ENCODE data around the gene KCNN3. TPM values are rescaled to one million over a fixed set of nuclear protein-coding genes. Genes with fewer than 3 reads are reported as not detected.
"Not testable (repeated sequence)": the region's sequence is repeated elsewhere in the genome, so short reads cannot be mapped to it uniquely, and the experiment has no call there.

Gene KCNN3
- total RNA-seq (1 to 10 TPM; 2.4 to 3.8 (median 3.4) TPM), polyA plus RNA-seq (1.2 TPM)
- long read RNA-seq, donor 1, full-length matches to known transcripts: 1 of 3 reads
- long read RNA-seq, donor 1, partial matches to known transcripts: 0 of 3 reads
- long read RNA-seq, donor 1, other reads (novel, unspliced or antisense): 2 of 3 reads
- long read RNA-seq, donor 2, full-length matches to known transcripts: 3 of 4 reads
- long read RNA-seq, donor 2, partial matches to known transcripts: 0 of 4 reads
- long read RNA-seq, donor 2, other reads (novel, unspliced or antisense): 1 of 4 reads
- long read RNA-seq, donor 3, full-length matches to known transcripts: 12 of 17 reads
- long read RNA-seq, donor 3, partial matches to known transcripts: 0 of 17 reads
- long read RNA-seq, donor 3, other reads (novel, unspliced or antisense): 5 of 17 reads
- long read RNA-seq, donor 4, full-length matches to known transcripts: 3 of 5 reads
- long read RNA-seq, donor 4, partial matches to known transcripts: 0 of 5 reads
- long read RNA-seq, donor 4, other reads (novel, unspliced or antisense): 2 of 5 reads

DNA sequence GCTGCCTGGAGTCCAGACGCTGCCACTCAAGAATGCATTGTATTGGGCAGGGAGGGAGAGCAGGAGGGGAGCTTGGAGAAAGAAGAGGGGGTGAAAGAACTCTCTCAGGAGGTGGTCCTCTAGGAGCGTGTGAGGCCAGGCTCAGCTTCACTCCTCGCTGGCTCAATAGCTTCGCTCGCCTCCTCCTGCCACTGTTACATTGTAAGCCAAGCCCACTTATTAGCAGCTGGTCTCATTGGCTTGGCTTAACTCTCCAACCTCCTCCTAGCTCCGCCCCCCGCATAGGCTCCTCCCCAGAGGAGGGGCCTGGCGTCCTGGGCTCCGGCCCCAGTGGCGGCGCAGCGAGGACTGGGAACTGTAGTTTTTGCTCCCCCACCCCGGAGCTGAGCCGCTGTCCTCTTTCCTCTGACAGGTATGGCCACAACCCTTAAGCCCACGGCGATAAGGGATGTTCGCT is at the start of gene KCNN3:
Gene KCNN3, minus strand, starts transcription at position 167 of the 457 bp plus-strand sequence. CDS start 317 bp downstream, outside the sequence.
- Histone ChIP-seq H3K27ac (ENCODE audit: low read length) (no peak within 1 kb of the TSS), H3K27me3 (ENCODE audit: control insufficient read depth, insufficient read depth) (no peaks in the 10 kb centered on the region), H3K4me1 (ENCODE audit: control insufficient read depth, insufficient read depth, low read length) (no peaks in the 10 kb centered on the region), H3K9me3 (ENCODE audit: control insufficient read depth, low read length) (no peaks in the 10 kb centered on the region), H3K4me3 (ENCODE audit: low read length) (peak within 1 kb of the TSS; percentile 27)
- intact Hi-C loops (cut with DNase I): loop anchor here in 3 of 4 donors (10.0 kb wide), 4 partner anchors 105 to 385 kb away; partner anchors contain the start of gene CHRNB2 (in 2 of the 3)
- DNase-seq (peak; percentile 93 to 98 (median 97)), ATAC-seq (peak; percentile 98)
- under 1% methylated on average over 17 of the region's 17 CpGs for WGBS

DNA sequence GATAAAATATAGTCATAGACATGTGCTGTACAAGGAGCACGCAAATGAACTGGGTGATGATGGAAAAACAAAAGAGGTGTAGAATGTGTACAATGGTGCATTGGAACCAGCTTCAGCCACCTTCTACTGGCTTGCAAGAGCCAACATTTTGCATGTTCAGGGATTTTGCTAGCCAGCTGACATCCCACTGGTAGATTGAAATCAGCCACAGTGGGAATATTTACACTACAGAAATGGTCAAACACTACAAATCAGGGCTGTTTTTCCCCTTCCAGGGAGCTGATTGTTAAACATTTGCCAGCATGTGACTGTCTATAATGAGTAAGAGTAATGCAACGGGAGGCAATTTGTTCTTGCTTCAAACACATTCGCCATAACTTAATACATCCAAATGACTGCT is 43.2 kb upstream of the KCNN3 start:
- WGBS: 76% methylated on average over 3 of the region's 3 CpGs
- Histone ChIP-seq H3K27ac (ENCODE audit: low read length) (no peak overlapping the region), H3K4me3 (ENCODE audit: low read length) (no peak overlapping the region), H3K9me3 (ENCODE audit: control insufficient read depth, low read length) (no peaks in the 10 kb centered on the region), H3K27me3 (ENCODE audit: control insufficient read depth, insufficient read depth) (no peaks in the 10 kb centered on the region), H3K4me1 (ENCODE audit: control insufficient read depth, insufficient read depth, low read length) (peaks cover 2% of the 10 kb centered on the region)
- no peak for DNase-seq
- ATAC-seq: no peak
- intact Hi-C loops (cut with DNase I): no loop called here

DNA sequence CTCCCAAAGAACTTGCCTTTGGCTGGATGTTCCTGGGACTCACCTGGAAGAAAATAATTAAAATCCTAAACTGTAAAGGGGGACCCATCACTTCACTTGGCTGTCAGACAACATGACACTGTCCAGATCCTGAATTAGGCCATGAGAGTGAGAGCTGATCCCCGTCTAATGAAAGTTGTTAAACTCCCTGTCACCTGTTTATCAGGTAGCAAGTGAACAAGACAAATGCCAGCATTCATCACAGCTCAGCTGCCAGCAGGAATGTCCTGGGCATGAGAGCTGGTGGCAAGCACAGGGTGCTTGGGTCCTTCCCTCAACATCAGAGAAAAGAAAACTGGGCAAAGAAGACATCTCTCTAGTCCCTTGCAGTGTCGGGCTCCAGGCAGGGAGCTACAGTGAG is 42.7 kb upstream of the KCNN3 start:
- no peak overlapping the region for H3K4me3 ChIP-seq (ENCODE audit: low read length)
- peaks cover 2% of the 10 kb centered on the region for H3K4me1 ChIP-seq (ENCODE audit: control insufficient read depth, insufficient read depth, low read length)
- H3K9me3 ChIP-seq (ENCODE audit: control insufficient read depth, low read length): no peaks in the 10 kb centered on the region
- DNase-seq: no peak
- intact Hi-C loops (cut with DNase I): no loop called here
- peak overlapping the region; percentile 17 for H3K27ac ChIP-seq (ENCODE audit: low read length)
- peak; percentile 40 to 70 for ATAC-seq
- no peaks in the 10 kb centered on the region for H3K27me3 ChIP-seq (ENCODE audit: control insufficient read depth, insufficient read depth)
- 70% methylated on average over 2 of the region's 2 CpGs for WGBS

DNA sequence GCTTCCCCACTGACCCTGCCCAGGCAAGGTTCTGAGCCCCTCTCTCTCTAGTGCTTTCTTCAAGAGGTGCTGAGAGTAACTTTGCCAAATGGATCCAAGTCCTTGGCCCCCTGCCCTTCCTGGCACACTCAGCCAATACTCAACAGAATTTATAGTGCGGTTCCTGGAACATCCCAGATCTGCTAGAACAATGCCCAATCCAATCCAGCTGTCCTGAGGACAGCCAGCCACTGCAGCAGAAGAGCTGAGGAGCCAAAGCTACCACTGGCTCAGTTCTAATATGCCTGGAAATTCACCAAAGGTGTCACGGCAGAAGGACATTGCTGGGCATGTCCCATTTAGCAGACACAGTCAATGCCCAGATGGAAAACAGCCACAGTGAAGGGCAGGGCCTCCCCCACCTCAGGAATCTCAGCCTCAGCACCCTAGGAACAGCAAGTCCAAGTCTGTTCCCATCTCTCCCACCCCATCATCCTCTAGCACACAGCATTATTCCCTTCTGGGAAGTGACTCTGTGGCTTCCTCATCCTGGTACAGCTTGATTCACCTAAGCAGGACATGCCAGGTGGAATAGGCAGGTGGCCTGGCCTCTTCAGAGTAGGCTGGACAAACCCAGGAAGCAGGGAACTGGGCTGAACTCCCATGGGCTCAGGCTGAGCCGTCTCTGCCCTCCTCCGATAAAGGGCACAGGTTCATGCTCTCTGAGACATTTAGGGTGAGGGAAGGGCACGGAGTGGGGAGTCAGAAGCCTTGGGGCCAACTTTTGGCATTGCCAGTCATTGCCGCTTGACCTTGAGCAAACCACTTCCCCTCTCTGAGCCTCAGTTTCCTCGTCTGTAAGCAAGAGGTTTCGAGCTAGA is 41.8 kb upstream of the KCNN3 start:
- DNase-seq: no peak
- intact Hi-C loops (cut with DNase I): no loop called here
- H3K27ac ChIP-seq (ENCODE audit: low read length): peak overlapping the region; percentile 80
- H3K9me3 ChIP-seq (ENCODE audit: control insufficient read depth, low read length): no peaks in the 10 kb centered on the region
- peaks cover 2% of the 10 kb centered on the region for H3K4me1 ChIP-seq (ENCODE audit: control insufficient read depth, insufficient read depth, low read length)
- no peak overlapping the region for H3K4me3 ChIP-seq (ENCODE audit: low read length)
- 73% methylated on average over 8 of the region's 8 CpGs for WGBS
- no peaks in the 10 kb centered on the region for H3K27me3 ChIP-seq (ENCODE audit: control insufficient read depth, insufficient read depth)
- ATAC-seq: peak; percentile 71 to 82

DNA sequence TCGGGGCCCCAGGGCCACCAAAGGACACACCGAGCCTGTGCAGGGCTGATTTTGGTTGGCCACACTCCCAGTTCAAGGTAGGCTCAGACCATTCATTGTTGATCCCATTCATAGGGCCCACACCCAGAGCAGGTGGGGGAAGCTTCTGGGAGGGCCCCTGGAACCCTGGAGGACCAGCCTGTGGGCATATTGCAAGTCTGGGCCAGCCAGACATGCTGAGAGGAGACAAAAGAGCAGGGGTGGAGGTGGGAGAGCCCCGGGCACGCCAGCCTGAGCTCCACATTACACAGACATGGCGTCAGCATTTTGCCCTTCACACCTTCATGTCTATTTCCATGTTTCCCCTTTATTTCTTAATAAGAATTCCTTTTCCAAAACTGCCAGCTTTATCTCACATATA is 40.8 kb upstream of the KCNN3 start:
- 90% methylated on average over 5 of the region's 5 CpGs for WGBS
- Histone ChIP-seq H3K4me3 (ENCODE audit: low read length) (no peak overlapping the region), H3K9me3 (ENCODE audit: control insufficient read depth, low read length) (no peaks in the 10 kb centered on the region), H3K27ac (ENCODE audit: low read length) (no peak overlapping the region), H3K4me1 (ENCODE audit: control insufficient read depth, insufficient read depth, low read length) (peaks cover 2% of the 10 kb centered on the region), H3K27me3 (ENCODE audit: control insufficient read depth, insufficient read depth) (no peaks in the 10 kb centered on the region)
- ATAC-seq (no peak), DNase-seq (no peak)
- intact Hi-C loops (cut with DNase I): no loop called here

DNA sequence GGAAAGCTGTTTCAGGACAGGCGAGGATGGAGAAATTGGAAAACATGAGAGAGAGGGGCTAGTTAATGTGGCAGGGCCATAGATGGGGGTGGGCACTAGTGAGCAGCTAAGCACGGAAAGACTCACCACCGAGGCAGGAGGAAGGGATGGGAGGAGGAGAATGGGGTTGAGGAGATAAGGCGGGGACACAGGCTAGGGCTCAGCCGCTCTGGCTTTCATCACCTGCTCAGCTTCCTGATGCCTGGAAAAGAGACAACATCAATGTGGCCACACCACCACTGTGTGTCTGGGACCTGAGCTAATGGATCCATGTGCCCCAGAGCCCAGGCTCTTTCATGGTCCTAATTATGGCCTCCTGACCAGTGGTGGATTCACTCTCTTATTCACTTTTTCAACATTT is 38.9 kb upstream of the KCNN3 start:
- ATAC-seq: no peak
- DNase-seq: no peak
- no peak overlapping the region for H3K27ac ChIP-seq (ENCODE audit: low read length)
- H3K27me3 ChIP-seq (ENCODE audit: control insufficient read depth, insufficient read depth): no peaks in the 10 kb centered on the region
- H3K9me3 ChIP-seq (ENCODE audit: control insufficient read depth, low read length): no peaks in the 10 kb centered on the region
- no peak overlapping the region for H3K4me3 ChIP-seq (ENCODE audit: low read length)
- WGBS: 79% methylated on average over 5 of the region's 5 CpGs
- peaks cover 2% of the 10 kb centered on the region for H3K4me1 ChIP-seq (ENCODE audit: control insufficient read depth, insufficient read depth, low read length)
- intact Hi-C loops (cut with DNase I): no loop called here

DNA sequence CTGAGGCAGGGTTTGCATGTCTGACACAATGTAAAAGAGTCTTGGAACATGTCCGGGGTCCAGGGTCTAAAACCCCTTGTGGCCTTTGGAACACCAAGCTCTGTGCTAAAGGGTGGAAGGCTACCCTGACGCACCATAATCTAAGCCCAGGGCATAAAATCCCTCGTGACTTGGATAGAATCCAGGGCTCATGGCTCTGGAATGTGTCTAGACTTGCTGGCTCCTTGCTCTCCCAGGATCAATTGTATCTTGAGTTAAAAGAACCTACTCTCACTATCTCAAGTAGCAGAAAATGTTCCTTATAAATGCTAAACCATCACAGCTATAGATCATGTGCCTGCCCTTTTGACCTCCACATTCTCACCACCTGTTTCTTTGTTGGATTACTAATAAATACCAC is 38.0 kb upstream of the KCNN3 start:
- H3K27me3 ChIP-seq (ENCODE audit: control insufficient read depth, insufficient read depth); H3K9me3 ChIP-seq (ENCODE audit: control insufficient read depth, low read length); ATAC-seq; intact Hi-C loops (cut with DNase I); H3K27ac ChIP-seq (ENCODE audit: low read length); H3K4me3 ChIP-seq (ENCODE audit: low read length); DNase-seq; H3K4me1 ChIP-seq (ENCODE audit: control insufficient read depth, insufficient read depth, low read length): not testable (repeated sequence)
- 51% methylated on average over 3 of the region's 3 CpGs for WGBS

DNA sequence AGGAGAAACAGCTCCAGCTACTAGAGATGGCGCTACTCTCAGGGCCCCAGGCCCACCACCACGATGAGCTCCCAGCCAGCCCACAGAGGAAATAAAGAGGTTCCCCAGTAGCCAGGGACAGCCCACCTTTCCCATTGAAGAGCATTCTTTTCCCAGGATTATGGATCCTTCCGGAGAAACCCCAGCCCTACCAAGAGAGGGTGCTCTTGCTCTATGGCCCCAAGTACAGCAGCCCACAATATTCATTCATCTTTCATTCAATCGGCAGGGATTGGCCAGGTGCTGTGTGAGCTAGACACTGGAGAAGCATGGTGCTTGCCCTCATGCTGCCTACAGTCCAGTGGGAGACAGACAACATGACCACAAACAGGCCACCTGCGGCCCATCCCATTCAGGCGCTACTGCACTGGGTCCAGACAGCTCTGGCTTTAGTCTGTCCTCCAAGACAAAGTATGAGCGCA is 36.6 kb upstream of the KCNN3 start:
- intact Hi-C loops (cut with DNase I): no loop called here
- WGBS: 78% methylated on average over 7 of the region's 7 CpGs

DNA sequence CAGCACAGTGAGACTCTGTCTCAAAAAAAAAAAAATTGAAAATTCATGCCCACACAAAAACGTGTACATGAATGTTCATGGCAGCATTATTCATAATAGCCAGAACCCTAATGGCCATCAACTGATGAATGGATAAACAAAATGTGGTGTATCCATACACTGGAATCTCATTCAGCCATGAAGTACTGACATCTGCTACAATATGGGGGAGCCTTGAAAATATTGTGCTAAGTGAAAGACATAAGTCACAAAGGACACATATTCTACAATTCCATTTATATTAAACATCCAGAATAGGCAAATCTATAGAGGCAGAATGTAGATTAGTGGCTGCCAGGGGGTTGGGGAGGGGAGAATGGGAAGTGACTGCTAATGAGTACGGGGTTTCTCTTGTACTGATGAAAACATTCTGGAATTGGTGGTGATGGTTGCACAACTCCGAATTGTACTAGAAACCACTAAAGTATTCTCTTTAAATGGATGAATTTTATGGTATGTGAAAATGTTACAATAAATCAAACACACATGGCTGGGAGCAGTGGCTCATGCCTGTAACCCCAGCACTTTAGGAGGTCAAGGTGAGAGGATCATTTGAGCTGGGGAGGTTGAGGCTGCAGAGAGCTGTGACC is 33.0 kb upstream of the KCNN3 start:
- Histone ChIP-seq H3K4me3 (ENCODE audit: low read length) (no peak overlapping the region), H3K27ac (ENCODE audit: low read length) (no peak overlapping the region), H3K27me3 (ENCODE audit: control insufficient read depth, insufficient read depth) (no peaks in the 10 kb centered on the region), H3K4me1 (ENCODE audit: control insufficient read depth, insufficient read depth, low read length) (no peaks in the 10 kb centered on the region), H3K9me3 (ENCODE audit: control insufficient read depth, low read length) (no peaks in the 10 kb centered on the region)
- WGBS: 61% methylated on average over 3 of the region's 3 CpGs
- no peak for ATAC-seq
- intact Hi-C loops (cut with DNase I): no loop called here
- DNase-seq: no peak

More for the DNA sequence above, 36.6 kb upstream of the KCNN3 start:
- peak; percentile 44 to 54 for ATAC-seq
- Histone ChIP-seq H3K27me3 (ENCODE audit: control insufficient read depth, insufficient read depth) (no peaks in the 10 kb centered on the region), H3K27ac (ENCODE audit: low read length) (no peak overlapping the region), H3K4me3 (ENCODE audit: low read length) (no peak overlapping the region), H3K4me1 (ENCODE audit: control insufficient read depth, insufficient read depth, low read length) (no peaks in the 10 kb centered on the region), H3K9me3 (ENCODE audit: control insufficient read depth, low read length) (no peaks in the 10 kb centered on the region)
- no peak for DNase-seq

DNA sequence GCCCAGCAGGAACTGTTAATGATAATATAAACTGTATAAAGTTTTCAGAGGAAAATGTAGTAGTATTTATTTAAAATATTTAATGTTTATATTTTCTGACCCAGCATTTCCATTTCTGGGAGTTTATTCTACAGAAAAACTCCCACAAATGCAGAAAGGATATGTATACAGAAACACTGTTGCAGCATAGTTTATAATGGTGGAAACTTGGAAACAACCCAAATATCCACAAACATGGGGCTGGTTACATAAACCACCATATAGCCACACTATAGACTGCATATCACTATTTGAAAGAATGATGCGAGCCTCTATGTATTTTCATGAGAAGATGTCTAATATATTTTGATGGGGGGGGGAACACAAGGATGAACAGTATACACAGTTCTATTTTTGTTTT is 31.5 kb upstream of the KCNN3 start:
- intact Hi-C loops (cut with DNase I): no loop called here
- no peak for ATAC-seq
- H3K4me1 ChIP-seq (ENCODE audit: control insufficient read depth, insufficient read depth, low read length): no peaks in the 10 kb centered on the region
- 91% methylated on average over 1 of the region's 1 CpG for WGBS
- H3K27me3 ChIP-seq (ENCODE audit: control insufficient read depth, insufficient read depth): no peaks in the 10 kb centered on the region
- no peaks in the 10 kb centered on the region for H3K9me3 ChIP-seq (ENCODE audit: control insufficient read depth, low read length)
- no peak overlapping the region for H3K27ac ChIP-seq (ENCODE audit: low read length)
- no peak for DNase-seq
- H3K4me3 ChIP-seq (ENCODE audit: low read length): no peak overlapping the region

All from right cardiac atrium (tissue), 5 donors.